22Rv1 (cell line): ENCODE data around the gene TOR1A.

Experiments
- CTCF ChIP-seq: fragments of 450-650 bp; IDR thresholded peaks from 2 replicates; pipeline ENCODE4 v1.5.1; 2017; ENCODE audit warnings: mild to moderate bottlenecking
- ZFX ChIP-seq: fragments of 450-650 bp; IDR thresholded peaks from 2 replicates; pipeline ENCODE4 v1.6.1; 2017; ENCODE audit warnings: antibody characterized with exemption, borderline replicate concordance

- TF ChIP-seq CTCF (no peak), ZFX (no peak)
These were observed 44.3 kb downstream of the TOR1A start for GRCh38 chr9:129779560-129780190.
